Astrocyte (in vitro differentiated cells and primary cell): ENCODE data around the gene ATG3.
"Not testable (repeated sequence)": the region's sequence is repeated elsewhere in the genome, so short reads cannot be mapped to it uniquely, and the experiment has no call there.

Source experiments
- EZH2 ChIP-seq: IDR thresholded peaks from 2 replicates; pipeline ENCODE4 v1.6.1; 2012; ENCODE audit warnings: mild to moderate bottlenecking, low read length, inconsistent platforms; ENCODE audit not compliant: insufficient read depth
- TF ChIP-seq, protein P1 (sequence below): IDR thresholded peaks from 2 replicates; pipeline ENCODE4 v1.5.1; 2011; ENCODE audit warnings: low read depth, mild to moderate bottlenecking, inconsistent platforms, low read length, moderate library complexity; ENCODE audit not compliant: insufficient read depth

DNA sequence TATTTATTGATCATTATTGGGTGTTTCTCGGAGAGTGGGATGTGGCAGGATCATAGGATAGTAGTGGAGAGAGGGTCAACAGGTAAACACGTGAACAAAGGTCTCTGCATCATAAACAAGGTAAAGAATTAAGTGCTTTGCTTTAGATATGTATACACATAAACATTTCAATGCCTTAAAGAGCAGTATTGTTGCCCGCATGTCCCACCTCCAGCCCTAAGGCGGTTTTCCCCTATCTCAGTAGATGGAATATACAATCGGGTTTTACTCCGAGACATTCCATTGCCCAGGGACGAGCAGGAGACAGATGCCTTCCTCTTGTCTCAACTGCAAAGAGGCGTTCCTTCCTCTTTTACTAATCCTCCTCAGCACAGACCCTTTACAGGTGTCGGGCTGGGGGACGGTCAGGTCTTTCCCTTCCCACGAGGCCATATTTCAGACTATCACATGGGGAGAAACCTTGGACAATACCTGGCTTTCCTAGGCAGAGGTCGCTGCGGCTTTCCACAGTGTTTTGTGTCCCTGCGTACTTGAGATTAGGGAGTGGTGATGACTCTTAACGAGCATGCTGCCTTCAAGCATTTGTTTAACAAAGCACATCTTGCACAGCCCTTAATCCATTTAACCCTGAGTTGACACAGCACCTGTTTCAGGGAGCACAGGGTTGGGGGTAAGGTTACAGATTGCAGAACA, 2.6 kb upstream of the ATG3 start:
- TF ChIP-seq, protein P1, sequence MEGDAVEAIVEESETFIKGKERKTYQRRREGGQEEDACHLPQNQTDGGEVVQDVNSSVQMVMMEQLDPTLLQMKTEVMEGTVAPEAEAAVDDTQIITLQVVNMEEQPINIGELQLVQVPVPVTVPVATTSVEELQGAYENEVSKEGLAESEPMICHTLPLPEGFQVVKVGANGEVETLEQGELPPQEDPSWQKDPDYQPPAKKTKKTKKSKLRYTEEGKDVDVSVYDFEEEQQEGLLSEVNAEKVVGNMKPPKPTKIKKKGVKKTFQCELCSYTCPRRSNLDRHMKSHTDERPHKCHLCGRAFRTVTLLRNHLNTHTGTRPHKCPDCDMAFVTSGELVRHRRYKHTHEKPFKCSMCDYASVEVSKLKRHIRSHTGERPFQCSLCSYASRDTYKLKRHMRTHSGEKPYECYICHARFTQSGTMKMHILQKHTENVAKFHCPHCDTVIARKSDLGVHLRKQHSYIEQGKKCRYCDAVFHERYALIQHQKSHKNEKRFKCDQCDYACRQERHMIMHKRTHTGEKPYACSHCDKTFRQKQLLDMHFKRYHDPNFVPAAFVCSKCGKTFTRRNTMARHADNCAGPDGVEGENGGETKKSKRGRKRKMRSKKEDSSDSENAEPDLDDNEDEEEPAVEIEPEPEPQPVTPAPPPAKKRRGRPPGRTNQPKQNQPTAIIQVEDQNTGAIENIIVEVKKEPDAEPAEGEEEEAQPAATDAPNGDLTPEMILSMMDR, result not testable (repeated sequence)
- not testable (repeated sequence) for TF ChIP-seq EZH2
